Panc1 (cell line): ENCODE data around the gene ACSS1. TPM values are rescaled to one million over a fixed set of nuclear protein-coding genes. Genes with fewer than 3 reads are reported as not detected.
A peak's percentile ranks its signal among the peaks of the same experiment; 100 is the strongest.

Experiments used
- ATAC-seq: fragments of 200-7000 bp; cut with Tn5 transposase; 2 replicates; pipeline ENCODE4 v1.9.1; 2020; ENCODE audit warnings: mild to moderate bottlenecking, moderate library complexity
- BruUV-seq: library from RNA; stranded (reverse); fragments of 400-500 nt; replicated peaks from 2 replicates; lab custom pipeline; 2021; lab: Mats Ljungman, UMichigan
- CTCF ChIA-PET: fragments of 300-600 bp; sonication (Branson Sonifier 250); formaldehyde crosslinking; loops from one replicate; lab custom pipeline; 2022; ENCODE audit warnings: antibody characterized with exemption; lab: Charles Lee
- POLR2A ChIA-PET: fragments of 300-600 bp; sonication (Branson Sonifier 250); formaldehyde crosslinking; loops from one replicate; lab custom pipeline; 2022; ENCODE audit warnings: antibody characterized with exemption; lab: Charles Lee
- DNase-seq: peaks from one replicate; pipeline ENCODE4 v3.0.0-alpha.2; 2010; ENCODE audit warnings: low read depth, low spot score
- H3K27ac ChIP-seq: 2 replicates; pipeline ENCODE4 v1.5.1; 2011; ENCODE audit warnings: mild to moderate bottlenecking, low read length, inconsistent platforms
- H3K27me3 ChIP-seq: fragments of 200-500 bp; sonication (Bioruptor generic); 2 replicates; pipeline ENCODE4 v1.6.0; 2014; ENCODE audit warnings: low read length, inconsistent platforms; ENCODE audit not compliant: control insufficient read depth, insufficient read depth
- H3K36me3 ChIP-seq: fragments of 200-500 bp; sonication (Bioruptor generic); 2 replicates; pipeline ENCODE4 v1.5.1; 2014; ENCODE audit warnings: inconsistent platforms, mild to moderate bottlenecking, low read length, moderate library complexity; ENCODE audit not compliant: control insufficient read depth, insufficient read depth
- H3K4me1 ChIP-seq: 2 replicates; pipeline ENCODE4 v1.5.1; 2011; ENCODE audit warnings: inconsistent platforms, mild to moderate bottlenecking, low read length, moderate library complexity; ENCODE audit not compliant: control insufficient read depth, insufficient read depth
- H3K4me3 ChIP-seq, 2 experiments: 2 replicates each; pipeline ENCODE4 v1.5.1; 2011 to 2012; ENCODE audit warnings: low read depth in 2 of 2, low read length in 2 of 2, mild to moderate bottlenecking in 2 of 2, inconsistent platforms in 1 of 2, moderate library complexity in 1 of 2
- H3K9me3 ChIP-seq: fragments of 200-500 bp; sonication (Bioruptor generic); 2 replicates; pipeline ENCODE4 v1.5.1; 2014; ENCODE audit warnings: low read depth, mild to moderate bottlenecking, inconsistent platforms, low read length, moderate library complexity; ENCODE audit not compliant: control insufficient read depth, insufficient read depth
- POLR2AphosphoS5 ChIP-seq: IDR thresholded peaks from 2 replicates; pipeline ENCODE4 v1.6.1; 2012; ENCODE audit warnings: mild to moderate bottlenecking, low read depth, low read length, moderate library complexity
- SIN3A ChIP-seq: IDR thresholded peaks from 2 replicates; pipeline ENCODE4 v1.6.1; 2012; ENCODE audit warnings: low read depth, mild to moderate bottlenecking, low read length, moderate library complexity, borderline replicate concordance; ENCODE audit not compliant: insufficient read depth
- TCF7L2 ChIP-seq: IDR thresholded peaks from 2 replicates; pipeline ENCODE4 v1.6.1; 2011; ENCODE audit warnings: mild to moderate bottlenecking, low read depth, low read length, inconsistent platforms
- in situ Hi-C: cut with HindIII; loops from 2 replicates; pipeline ENCODE4 v1.10.0; 2016; ENCODE audit warnings: low sequenced_read_pairs, low pct_unique_long_range_greater_than_20kb
- intact Hi-C: fragments of 100-400 bp; cut with micrococcal nuclease; formaldehyde crosslinking; loops from one replicate; pipeline ENCODE4 v1.10.0; 2022; ENCODE audit not compliant: unreplicated experiment
- total RNA-seq: library from RNA; stranded (reverse); gene quantifications from one replicate; pipeline ENCODE4 v1.2.1, GENCODE V29; 2021; ENCODE audit not compliant: unreplicated experiment
- TF ChIP-seq, protein P1 (sequence below): fragments of 450-650 bp; IDR thresholded peaks from 2 replicates; pipeline ENCODE4 v1.5.1; 2017; ENCODE audit warnings: mild to moderate bottlenecking
- TF ChIP-seq, protein P2 (sequence below), 2 experiments: IDR thresholded peaks; 2 replicates each; pipeline ENCODE4 v1.6.1; 2011 to 2012; ENCODE audit warnings: low read depth in 2 of 2, control low read depth in 1 of 2, low read length in 1 of 2, mild to moderate bottlenecking in 1 of 2, moderate library complexity in 1 of 2; ENCODE audit not compliant: insufficient read depth in 1 of 2

Gene ACSS1
- total RNA-seq, 1 experiment from 2014 or later = 32.2 TPM

DNA sequence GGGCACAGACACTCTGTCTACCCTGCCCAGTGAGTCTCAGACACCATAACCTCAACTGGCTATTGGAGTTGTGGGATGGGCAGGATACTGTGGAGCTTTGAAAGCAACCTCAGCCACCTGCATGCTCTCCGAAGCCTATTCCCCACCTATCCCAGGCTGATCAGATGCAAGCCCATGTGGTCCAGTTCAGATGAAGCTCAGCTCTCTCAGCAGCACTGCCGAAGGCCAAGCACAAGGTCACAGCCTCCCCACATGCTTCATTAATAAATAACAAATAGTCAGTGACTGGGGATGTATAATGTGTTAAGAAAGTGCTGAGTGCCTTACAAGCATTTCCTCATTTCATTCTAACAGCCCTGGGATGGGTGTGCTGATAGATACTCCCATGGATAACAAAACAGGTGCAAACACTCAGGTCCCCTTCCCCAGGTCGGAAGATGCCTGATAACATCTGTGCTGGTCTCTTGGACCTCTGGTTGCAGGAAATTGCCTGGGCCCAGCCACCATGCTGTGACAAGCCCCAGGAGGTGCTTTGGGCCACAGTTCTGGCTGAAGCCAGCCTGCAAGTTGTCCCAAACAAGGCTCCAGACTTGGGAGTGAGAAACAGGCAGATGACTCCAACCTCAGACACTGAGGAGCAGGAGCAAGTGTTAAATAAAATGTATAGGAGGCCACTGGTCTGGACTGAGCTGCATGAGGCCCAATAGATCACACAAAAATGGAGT, 3.7 kb downstream of the ACSS1 start:
- intact Hi-C loops = no loop called here
- Histone ChIP-seq H3K36me3 (no peaks in the 10 kb centered on the region), H3K27me3 (no peaks in the 10 kb centered on the region), H3K4me3 (no peak overlapping the region), H3K4me1 (peaks cover 31% of the 10 kb centered on the region), H3K27ac (no peak overlapping the region), H3K9me3 (no peaks in the 10 kb centered on the region)
- ChIA-PET POLR2A (interaction anchor here (0.5 kb wide), 1 partner anchor 18 kb away, joined by 6 read pairs; no protein-coding TSS in a partner anchor), CTCF (no interaction called here)
- in situ Hi-C loops = no loop called here
- TF ChIP-seq TCF7L2 (no peak), POLR2AphosphoS5 (no peak), SIN3A (no peak)
- TF ChIP-seq, protein P1, sequence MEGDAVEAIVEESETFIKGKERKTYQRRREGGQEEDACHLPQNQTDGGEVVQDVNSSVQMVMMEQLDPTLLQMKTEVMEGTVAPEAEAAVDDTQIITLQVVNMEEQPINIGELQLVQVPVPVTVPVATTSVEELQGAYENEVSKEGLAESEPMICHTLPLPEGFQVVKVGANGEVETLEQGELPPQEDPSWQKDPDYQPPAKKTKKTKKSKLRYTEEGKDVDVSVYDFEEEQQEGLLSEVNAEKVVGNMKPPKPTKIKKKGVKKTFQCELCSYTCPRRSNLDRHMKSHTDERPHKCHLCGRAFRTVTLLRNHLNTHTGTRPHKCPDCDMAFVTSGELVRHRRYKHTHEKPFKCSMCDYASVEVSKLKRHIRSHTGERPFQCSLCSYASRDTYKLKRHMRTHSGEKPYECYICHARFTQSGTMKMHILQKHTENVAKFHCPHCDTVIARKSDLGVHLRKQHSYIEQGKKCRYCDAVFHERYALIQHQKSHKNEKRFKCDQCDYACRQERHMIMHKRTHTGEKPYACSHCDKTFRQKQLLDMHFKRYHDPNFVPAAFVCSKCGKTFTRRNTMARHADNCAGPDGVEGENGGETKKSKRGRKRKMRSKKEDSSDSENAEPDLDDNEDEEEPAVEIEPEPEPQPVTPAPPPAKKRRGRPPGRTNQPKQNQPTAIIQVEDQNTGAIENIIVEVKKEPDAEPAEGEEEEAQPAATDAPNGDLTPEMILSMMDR = no peak
- TF ChIP-seq, protein P2, sequence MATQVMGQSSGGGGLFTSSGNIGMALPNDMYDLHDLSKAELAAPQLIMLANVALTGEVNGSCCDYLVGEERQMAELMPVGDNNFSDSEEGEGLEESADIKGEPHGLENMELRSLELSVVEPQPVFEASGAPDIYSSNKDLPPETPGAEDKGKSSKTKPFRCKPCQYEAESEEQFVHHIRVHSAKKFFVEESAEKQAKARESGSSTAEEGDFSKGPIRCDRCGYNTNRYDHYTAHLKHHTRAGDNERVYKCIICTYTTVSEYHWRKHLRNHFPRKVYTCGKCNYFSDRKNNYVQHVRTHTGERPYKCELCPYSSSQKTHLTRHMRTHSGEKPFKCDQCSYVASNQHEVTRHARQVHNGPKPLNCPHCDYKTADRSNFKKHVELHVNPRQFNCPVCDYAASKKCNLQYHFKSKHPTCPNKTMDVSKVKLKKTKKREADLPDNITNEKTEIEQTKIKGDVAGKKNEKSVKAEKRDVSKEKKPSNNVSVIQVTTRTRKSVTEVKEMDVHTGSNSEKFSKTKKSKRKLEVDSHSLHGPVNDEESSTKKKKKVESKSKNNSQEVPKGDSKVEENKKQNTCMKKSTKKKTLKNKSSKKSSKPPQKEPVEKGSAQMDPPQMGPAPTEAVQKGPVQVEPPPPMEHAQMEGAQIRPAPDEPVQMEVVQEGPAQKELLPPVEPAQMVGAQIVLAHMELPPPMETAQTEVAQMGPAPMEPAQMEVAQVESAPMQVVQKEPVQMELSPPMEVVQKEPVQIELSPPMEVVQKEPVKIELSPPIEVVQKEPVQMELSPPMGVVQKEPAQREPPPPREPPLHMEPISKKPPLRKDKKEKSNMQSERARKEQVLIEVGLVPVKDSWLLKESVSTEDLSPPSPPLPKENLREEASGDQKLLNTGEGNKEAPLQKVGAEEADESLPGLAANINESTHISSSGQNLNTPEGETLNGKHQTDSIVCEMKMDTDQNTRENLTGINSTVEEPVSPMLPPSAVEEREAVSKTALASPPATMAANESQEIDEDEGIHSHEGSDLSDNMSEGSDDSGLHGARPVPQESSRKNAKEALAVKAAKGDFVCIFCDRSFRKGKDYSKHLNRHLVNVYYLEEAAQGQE (IDR thresholded peaks at IDR 0.05; ENCODE audit: insufficient read depth in 1 of 2, low read depth in 2 of 2, low read length in 1 of 2) = no peak
- no peak for ATAC-seq
- no TSS peak for BruUV-seq
- DNase-seq = no peak

DNA sequence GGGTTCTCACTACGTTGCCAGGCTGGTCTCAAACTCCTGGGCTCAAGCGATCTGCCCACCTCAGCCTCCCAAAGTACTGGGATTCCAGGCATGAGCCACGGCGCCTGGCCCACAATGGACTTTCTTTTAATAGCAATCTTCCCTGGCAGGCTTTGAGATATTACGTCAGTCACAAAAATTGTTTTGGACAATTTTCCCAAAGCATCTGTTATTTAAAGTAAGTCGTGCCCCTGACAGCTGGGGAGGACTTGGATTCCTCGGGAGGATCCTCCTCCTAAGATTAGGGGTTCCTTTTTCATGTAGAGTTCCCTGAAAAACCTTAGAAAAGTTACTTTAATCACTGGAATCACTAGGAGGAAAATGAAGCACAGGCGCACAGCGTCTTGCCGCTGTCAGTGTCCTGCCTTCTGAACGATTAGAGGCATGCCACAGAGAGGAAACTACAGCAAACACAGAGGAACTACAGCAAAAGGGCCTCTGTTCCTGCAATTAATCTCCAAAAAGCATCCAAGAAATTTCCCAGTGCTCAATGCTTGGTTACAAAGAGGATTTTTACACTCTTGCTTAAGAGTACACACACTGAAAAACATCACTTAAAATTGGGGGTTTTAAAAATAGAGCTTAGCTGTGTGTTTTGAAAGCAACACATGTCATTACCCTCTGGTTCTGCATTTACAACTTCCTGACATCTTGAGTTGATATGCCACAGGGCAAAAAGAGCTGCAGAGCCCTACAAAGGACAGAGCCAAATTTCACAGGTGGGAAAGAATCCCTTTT, 4.5 kb downstream of the ACSS1 start:
- Histone ChIP-seq H3K4me3 (no peak overlapping the region), H3K27ac (peak overlapping the region; percentile 34; the same call in 1 of the 2 replicates), H3K9me3 (no peaks in the 10 kb centered on the region), H3K27me3 (no peaks in the 10 kb centered on the region), H3K4me1 (peaks cover 27% of the 10 kb centered on the region), H3K36me3 (no peaks in the 10 kb centered on the region)
- DNase-seq (no peak), ATAC-seq (no peak)
- in situ Hi-C loops (no loop called here), intact Hi-C loops (no loop called here)
- CTCF ChIA-PET = no interaction called here
- BruUV-seq = no TSS peak
- TF ChIP-seq, protein P2 (IDR thresholded peaks at IDR 0.05; ENCODE audit: insufficient read depth in 1 of 2, low read depth in 2 of 2, low read length in 1 of 2) = no peak
- no peak for TF ChIP-seq SIN3A
- TF ChIP-seq POLR2AphosphoS5 = no peak
- TF ChIP-seq, protein P1 = no peak
- TF ChIP-seq TCF7L2 = no peak
- POLR2A ChIA-PET = no interaction called here
